Measurements from ENCODE around the gene LEUTX. TPM values are rescaled to one million over a fixed set of nuclear protein-coding genes. Genes with fewer than 3 reads are reported as not detected.

LEUTX gene
- total and polyA plus RNA-seq, 4 donors: not detected

DNA sequence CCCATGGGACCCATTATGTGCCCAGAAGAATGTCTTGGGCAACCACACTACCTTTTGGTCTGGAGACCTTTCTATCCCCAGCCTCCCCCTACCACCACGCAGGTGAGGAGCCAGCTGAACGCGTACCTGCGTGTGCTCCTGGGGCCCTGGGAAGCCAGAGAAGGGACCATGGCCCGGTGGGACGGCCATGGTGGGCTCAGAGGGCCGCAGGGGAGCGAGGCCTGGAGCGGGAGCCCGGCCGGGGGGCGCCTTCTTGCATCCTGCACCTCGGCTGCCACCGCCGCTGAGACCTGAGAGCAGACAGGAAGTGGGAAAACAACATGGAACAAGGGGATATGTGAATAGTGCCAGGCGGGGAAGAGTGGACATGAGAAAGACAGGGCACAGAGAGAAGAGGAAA is 53.0 kb downstream of the LEUTX start:
- Histone ChIP-seq H3K9ac (ENCODE audit: low read depth in 1 of 2, low read length in 2 of 2) (no peak overlapping the region), H3K27me3 (ENCODE audit: control insufficient read depth in 4 of 4, insufficient read depth in 4 of 4, low read length in 3 of 4) (no peaks in the 10 kb centered on the region), H3K36me3 (ENCODE audit: control insufficient read depth in 4 of 4, insufficient read depth in 3 of 4, low read depth in 1 of 4, low read length in 3 of 4) (peaks cover 5 to 44% (median 6%) of the 10 kb centered on the region in 4 donors), H3K27ac (ENCODE audit: low read depth in 1 of 2, low read length in 2 of 2) (no peak overlapping the region), H3K9me3 (ENCODE audit: control insufficient read depth in 4 of 4, low read length in 3 of 4) (no peaks in the 10 kb centered on the region), H3K4me1 (ENCODE audit: control insufficient read depth in 4 of 4, insufficient read depth in 4 of 4, low read length in 3 of 4) (peaks cover 4 to 19% (median 17%) of the 10 kb centered on the region in 4 donors), H3K4me3 (ENCODE audit: low read depth in 1 of 3, low read length in 3 of 3) (no peak overlapping the region)
- TF ChIP-seq CTCF (IDR thresholded peaks at IDR 0.05; ENCODE audit: low read depth, low read length, missing input control) (no peak), JUND (IDR thresholded peaks at IDR 0.05) (no peak), HNF4A (conservative IDR thresholded peaks at IDR 0.05) (no peak), HNF4G (IDR thresholded peaks at IDR 0.05) (no peak), EGR1 (IDR thresholded peaks at IDR 0.05; ENCODE audit: low read depth in 2 of 2) (no peak), YY1 (IDR thresholded peaks at IDR 0.05) (no peak), RAD21 (IDR thresholded peaks at IDR 0.05) (no peak), FOXA2 (IDR thresholded peaks at IDR 0.05) (no peak), FOXA1 (IDR thresholded peaks at IDR 0.05) (no peak), RXRA (IDR thresholded peaks at IDR 0.05) (no peak), NR2F2 (IDR thresholded peaks at IDR 0.05) (no peak), SP1 (IDR thresholded peaks at IDR 0.05) (no peak), TAF1 (conservative IDR thresholded peaks at IDR 0.05) (no peak), GABPA (IDR thresholded peaks at IDR 0.05 in 1 of 2, conservative IDR thresholded peaks at IDR 0.05 in 1 of 2) (no peak)
- TF ChIP-seq, protein P1, sequence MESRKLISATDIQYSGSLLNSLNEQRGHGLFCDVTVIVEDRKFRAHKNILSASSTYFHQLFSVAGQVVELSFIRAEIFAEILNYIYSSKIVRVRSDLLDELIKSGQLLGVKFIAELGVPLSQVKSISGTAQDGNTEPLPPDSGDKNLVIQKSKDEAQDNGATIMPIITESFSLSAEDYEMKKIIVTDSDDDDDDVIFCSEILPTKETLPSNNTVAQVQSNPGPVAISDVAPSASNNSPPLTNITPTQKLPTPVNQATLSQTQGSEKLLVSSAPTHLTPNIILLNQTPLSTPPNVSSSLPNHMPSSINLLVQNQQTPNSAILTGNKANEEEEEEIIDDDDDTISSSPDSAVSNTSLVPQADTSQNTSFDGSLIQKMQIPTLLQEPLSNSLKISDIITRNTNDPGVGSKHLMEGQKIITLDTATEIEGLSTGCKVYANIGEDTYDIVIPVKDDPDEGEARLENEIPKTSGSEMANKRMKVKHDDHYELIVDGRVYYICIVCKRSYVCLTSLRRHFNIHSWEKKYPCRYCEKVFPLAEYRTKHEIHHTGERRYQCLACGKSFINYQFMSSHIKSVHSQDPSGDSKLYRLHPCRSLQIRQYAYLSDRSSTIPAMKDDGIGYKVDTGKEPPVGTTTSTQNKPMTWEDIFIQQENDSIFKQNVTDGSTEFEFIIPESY (IDR thresholded peaks at IDR 0.05): no peak
- TF ChIP-seq, protein P2, sequence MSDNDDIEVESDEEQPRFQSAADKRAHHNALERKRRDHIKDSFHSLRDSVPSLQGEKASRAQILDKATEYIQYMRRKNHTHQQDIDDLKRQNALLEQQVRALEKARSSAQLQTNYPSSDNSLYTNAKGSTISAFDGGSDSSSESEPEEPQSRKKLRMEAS (IDR thresholded peaks at IDR 0.05): no peak
- TF ChIP-seq, protein P3, sequence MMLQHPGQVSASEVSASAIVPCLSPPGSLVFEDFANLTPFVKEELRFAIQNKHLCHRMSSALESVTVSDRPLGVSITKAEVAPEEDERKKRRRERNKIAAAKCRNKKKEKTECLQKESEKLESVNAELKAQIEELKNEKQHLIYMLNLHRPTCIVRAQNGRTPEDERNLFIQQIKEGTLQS (IDR thresholded peaks at IDR 0.05): no peak
- TF ChIP-seq, protein P4, sequence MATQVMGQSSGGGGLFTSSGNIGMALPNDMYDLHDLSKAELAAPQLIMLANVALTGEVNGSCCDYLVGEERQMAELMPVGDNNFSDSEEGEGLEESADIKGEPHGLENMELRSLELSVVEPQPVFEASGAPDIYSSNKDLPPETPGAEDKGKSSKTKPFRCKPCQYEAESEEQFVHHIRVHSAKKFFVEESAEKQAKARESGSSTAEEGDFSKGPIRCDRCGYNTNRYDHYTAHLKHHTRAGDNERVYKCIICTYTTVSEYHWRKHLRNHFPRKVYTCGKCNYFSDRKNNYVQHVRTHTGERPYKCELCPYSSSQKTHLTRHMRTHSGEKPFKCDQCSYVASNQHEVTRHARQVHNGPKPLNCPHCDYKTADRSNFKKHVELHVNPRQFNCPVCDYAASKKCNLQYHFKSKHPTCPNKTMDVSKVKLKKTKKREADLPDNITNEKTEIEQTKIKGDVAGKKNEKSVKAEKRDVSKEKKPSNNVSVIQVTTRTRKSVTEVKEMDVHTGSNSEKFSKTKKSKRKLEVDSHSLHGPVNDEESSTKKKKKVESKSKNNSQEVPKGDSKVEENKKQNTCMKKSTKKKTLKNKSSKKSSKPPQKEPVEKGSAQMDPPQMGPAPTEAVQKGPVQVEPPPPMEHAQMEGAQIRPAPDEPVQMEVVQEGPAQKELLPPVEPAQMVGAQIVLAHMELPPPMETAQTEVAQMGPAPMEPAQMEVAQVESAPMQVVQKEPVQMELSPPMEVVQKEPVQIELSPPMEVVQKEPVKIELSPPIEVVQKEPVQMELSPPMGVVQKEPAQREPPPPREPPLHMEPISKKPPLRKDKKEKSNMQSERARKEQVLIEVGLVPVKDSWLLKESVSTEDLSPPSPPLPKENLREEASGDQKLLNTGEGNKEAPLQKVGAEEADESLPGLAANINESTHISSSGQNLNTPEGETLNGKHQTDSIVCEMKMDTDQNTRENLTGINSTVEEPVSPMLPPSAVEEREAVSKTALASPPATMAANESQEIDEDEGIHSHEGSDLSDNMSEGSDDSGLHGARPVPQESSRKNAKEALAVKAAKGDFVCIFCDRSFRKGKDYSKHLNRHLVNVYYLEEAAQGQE (IDR thresholded peaks at IDR 0.05): no peak
- no peak for DNase-seq (ENCODE audit: low spot score)
- WGBS: 96% methylated on average over 16 of the region's 16 CpGs

All from liver (tissue), 9 donors.